ENCODE data around the gene MTHFD1L.

GRCh38 chr6:150962436-150962835, 96.9 kb downstream of the MTHFD1L start:
- no peak for TF ChIP-seq BHLHE40 (IDR thresholded peaks at IDR 0.05; ENCODE audit: borderline replicate concordance)
- TF ChIP-seq ZNF384 (IDR thresholded peaks at IDR 0.05): no peak
- TF ChIP-seq FOXM1 (IDR thresholded peaks at IDR 0.05; ENCODE audit: borderline replicate concordance): no peak
- no peak for TF ChIP-seq SP1 (IDR thresholded peaks at IDR 0.05)
- no peak for TF ChIP-seq PKNOX1 (IDR thresholded peaks at IDR 0.05)
- no peak for TF ChIP-seq TARDBP (IDR thresholded peaks at IDR 0.05)
- no peak for TF ChIP-seq NFRKB (IDR thresholded peaks at IDR 0.05)
- no peak for TF ChIP-seq FOXA1 (IDR thresholded peaks at IDR 0.05)
- no peak for TF ChIP-seq ELF4 (IDR thresholded peaks at IDR 0.05)
